LHCN-M2 (cell line): ENCODE results near the gene PSMD2. TPM values are rescaled to one million over a fixed set of nuclear protein-coding genes. Genes with fewer than 3 reads are reported as not detected.
A peak's percentile ranks its signal among the peaks of the same experiment; 100 is the strongest.

Experiments used
- DNase-seq: peaks from one replicate; pipeline ENCODE4 v3.0.0-alpha.2; 2012; ENCODE audit warnings: low read depth
- total RNA-seq: library from RNA; depleted of rRNA; stranded (reverse); fragments of >200 nt; gene quantifications from 2 replicates; pipeline ENCODE4 v1.2.3, GENCODE V29; 2014

Gene PSMD2
- total RNA-seq, 1 experiment from 2014 or later, result 688 TPM

DNA sequence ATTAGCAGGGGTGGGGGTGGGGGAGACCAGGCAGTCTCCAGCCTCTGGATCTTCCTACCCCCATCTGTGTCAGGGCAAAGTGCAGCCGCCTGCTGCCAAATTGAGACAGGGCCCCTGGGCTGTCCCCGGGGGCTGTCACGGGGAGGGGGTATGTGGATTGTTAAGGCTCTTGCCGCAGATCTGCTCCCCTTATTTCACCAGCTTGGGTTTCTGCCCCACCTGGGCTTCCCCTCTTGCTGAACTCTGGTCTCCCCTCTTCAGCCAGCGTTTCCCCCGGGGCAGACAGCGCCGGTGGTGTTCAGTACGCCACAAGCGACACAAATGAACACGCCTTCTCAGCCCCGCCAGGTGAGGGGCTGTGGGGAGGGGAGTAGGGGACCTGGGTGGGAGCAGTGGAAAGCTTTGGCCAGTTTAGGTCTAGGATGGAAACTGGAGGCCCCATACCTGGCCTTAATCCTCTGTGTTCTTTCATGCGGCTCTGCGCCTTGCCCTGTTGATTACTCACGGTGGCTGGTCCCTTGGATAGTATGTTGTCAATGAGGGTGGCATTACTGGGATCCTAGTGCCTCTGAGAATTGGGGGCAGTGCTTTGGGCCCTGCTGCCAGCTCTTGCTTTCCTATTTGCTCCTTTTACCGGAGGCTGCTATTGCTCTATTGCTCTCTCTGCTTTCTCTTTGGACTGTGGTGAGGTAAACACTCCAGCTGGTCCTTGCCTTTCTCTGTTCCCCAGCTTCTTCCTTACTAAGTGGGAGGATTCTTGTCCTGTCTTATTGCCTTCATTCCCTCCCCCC, 17.0 kb downstream of the PSMD2 start:
- no peak for DNase-seq

- DNase-seq, result no peak
These were observed 17.8 kb downstream of the PSMD2 start for GRCh38 chr3:184316792-184317191.

GRCh38 chr3:184317201-184317600, 18.2 kb downstream of the PSMD2 start:
- no peak for DNase-seq

GRCh38 chr3:184320104-184320445, 21.0 kb downstream of the PSMD2 start:
- peak; percentile 95 for DNase-seq

- DNase-seq, result no peak
These were observed 22.6 kb downstream of the PSMD2 start for GRCh38 chr3:184321666-184322065.

DNA sequence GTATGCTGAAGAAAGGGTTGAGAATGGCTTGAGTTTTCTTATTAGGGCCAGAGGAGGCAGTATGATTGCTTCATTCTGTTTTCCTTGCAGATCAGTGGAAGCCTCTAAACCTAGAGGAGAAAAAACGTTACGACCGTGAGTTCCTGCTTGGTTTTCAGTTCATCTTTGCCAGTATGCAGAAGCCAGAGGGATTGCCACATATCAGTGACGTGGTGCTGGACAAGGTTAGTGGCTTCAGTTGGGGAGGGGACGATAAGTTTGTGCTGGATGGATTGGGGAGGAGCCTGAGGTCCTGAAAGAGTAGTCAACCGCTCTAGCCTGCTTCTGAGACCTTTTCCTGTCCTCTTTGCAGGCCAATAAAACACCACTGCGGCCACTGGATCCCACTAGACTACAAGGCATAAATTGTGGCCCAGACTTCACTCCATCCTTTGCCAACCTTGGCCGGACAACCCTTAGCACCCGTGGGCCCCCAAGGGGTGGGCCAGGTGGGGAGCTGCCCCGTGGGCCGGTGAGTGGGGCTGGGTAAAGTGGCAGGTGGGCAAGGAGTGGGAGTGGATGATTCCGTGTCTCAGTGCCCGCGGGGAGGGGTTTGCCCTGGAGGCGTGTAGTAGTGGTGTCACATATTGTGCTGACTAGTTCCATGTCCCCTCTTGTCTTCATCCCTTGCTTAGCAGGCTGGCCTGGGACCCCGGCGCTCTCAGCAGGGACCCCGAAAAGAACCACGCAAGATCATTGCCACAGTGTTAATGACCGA, 23.9 kb downstream of the PSMD2 start:
- DNase-seq, result no peak

DNA sequence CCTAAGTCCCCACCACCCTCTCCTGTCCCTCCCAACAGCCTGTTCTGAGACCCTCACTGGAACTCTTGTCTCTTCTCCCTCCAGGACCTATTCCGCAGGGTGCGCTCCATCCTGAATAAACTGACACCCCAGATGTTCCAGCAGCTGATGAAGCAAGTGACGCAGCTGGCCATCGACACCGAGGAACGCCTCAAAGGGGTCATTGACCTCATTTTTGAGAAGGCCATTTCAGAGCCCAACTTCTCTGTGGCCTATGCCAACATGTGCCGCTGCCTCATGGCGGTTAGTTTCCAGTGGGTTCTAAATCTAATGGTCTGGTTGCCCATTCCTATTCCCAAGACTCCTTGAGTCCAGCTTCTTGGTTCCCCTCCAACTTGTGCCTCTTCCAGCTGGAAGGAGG, 24.7 kb downstream of the PSMD2 start:
- DNase-seq, result no peak

DNA sequence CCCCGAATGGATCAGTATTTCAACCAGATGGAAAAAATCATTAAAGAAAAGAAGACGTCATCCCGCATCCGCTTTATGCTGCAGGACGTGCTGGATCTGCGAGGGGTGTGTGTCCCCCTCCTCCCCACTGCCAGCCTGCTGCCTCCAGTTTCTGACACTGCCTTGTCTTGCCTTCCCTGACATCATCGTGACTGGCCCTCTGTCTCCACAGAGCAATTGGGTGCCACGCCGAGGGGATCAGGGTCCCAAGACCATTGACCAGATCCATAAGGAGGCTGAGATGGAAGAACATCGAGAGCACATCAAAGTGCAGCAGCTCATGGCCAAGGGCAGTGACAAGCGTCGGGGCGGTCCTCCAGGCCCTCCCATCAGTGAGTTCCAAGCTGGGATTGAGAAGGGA, 26.2 kb downstream of the PSMD2 start:
- no peak for DNase-seq

GRCh38 chr3:184325715-184326369, 26.8 kb downstream of the PSMD2 start:
- no peak for DNase-seq

- DNase-seq, result no peak
These were observed 28.1 kb downstream of the PSMD2 start for GRCh38 chr3:184327171-184327570.

DNA sequence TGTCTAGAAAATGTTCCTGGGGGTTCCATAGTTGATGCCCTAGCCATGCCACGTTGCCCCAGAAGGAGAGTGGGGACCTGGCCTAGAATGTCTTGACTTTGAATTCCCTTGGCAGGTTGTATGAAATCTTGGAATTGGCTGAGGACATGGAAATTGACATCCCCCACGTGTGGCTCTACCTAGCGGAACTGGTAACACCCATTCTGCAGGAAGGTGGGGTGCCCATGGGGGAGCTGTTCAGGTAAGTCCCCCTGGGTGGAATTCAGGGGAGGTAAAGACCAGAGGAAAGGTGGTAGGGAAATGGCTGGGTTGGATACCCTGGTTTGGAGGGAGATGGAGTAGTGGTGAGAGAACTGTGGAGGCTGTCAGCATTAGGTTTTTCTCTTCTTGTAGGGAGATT, 29.5 kb downstream of the PSMD2 start:
- no peak for DNase-seq

DNA sequence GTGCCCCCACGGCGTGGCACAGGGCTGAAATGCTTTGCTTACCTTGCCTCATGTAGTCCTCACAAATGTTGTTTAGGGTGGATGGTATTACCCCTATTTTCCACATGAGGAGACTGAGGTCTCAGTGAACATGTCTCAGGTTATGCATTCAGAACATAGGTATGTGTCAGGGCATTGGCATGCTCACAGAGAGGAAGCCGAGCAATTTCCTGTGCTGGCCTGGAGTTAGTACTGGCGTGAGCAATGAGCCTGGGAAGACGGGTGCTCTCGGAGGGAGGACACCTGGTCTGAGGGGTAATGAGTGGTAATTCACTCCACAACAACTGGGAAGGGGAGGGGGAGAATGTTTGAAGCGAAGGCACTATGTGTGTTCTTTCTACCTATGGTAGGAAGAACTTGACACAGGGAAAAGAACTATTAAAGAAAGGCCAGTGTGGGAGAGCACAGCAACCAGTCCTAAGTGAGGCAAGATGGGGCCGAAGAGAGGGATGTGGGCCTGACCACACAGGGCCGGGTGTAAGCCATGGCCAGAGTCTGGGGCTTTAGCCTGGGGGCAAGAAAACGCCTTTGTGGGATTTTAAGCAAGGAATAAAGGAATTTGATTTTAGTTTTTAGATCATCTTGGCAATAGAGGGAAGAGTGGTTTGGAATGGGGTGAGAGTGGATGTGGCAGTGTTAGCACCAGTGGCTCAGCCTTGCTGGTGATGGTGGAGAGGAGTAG, 33.5 kb downstream of the PSMD2 start:
- peak; percentile 85 for DNase-seq

- DNase-seq, result no peak
These were observed 34.1 kb downstream of the PSMD2 start for GRCh38 chr3:184333190-184333589.

- no peak for DNase-seq
These were observed 34.7 kb downstream of the PSMD2 start for GRCh38 chr3:184333700-184334099.

- peak; percentile 66 for DNase-seq
These were observed 35.6 kb downstream of the PSMD2 start for GRCh38 chr3:184334470-184335158.

- DNase-seq, result no peak
These were observed 36.2 kb downstream of the PSMD2 start for GRCh38 chr3:184335291-184335660.

DNA sequence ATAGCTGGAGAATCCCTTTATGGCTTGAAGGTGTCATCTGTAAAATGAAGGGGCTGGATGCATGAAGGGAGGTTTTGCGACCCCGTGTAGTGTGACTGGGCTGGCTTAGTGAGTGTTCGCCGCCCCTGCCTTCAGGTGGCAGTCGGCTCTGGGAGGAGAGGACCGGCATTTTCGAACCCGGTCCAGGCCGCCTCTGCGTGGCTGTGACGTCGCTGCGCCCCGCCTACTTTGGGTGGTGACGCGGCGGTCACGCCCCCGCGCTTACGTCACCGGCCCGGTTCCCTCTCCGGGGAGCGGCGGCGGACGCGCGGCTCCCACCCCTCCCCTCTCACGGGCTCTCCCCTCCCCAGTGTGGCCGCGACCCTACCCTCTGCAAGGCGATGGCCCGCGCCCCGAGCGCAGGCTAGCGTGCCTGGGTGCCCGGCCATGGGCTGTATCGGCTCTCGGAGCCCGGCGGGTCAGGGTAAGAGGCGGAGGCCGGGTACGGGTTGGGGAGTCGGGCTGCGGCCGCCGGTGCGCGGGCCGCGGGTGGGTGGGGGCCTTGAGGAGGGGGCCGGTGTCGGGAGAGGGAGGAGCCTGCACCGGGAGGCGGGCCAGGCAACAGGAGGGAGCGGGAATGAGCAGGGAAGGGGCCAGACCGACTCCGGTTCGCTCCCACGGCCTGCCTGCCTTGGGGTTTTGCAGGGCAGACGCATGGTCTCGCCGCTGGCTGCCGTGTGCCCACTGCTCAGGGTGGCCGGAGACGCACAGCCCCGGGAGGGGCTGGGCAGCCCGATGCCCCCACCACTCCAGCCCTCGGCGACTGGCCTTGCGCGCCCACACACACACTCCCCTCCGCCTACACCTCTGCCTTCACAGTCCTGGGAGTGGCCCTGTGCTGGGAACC, 36.9 kb downstream of the PSMD2 start:
- peak; percentile 59 for DNase-seq

GRCh38 chr3:184336547-184337398, 37.7 kb downstream of the PSMD2 start:
- peak; percentile 66 for DNase-seq

GRCh38 chr3:184337399-184337714, 38.3 kb downstream of the PSMD2 start, which contains the start of gene FAM131A:
FAM131A (plus strand) TSS chr3:184337600; CDS start chr3:184337631, 31 bp downstream.
- DNase-seq, result no peak
